Fibroblast of skin of abdomen (primary cell): ENCODE measurements around the gene CZIB.
A peak's percentile ranks its signal among the peaks of the same experiment; 100 is the strongest.
"Not testable (repeated sequence)": the region's sequence is repeated elsewhere in the genome, so short reads cannot be mapped to it uniquely, and the experiment has no call there.

ENCODE experiments used
- DNase-seq: peaks from one replicate; pipeline ENCODE4 v3.0.0-alpha.2; 2013

CZIB gene

GRCh38 chr1:53238197-53239155 lies 18.0 kb upstream of the CZIB start, which contains the start of gene MAGOH:
Gene MAGOH, minus strand, starts transcription at chr1:53238518. Its CDS starts 70 bp downstream, at chr1:53238448.
- peak; percentile 97 for DNase-seq

GRCh38 chr1:53237638-53238037 lies 17.2 kb upstream of the CZIB start:
- DNase-seq, result no peak

GRCh38 chr1:53220962-53221286 lies 490 bp upstream of the CZIB start:
- no peak for DNase-seq

- DNase-seq, result no peak
Measured at GRCh38 chr1:53219711-53220110, 723 bp downstream of the CZIB start.

GRCh38 chr1:53218201-53218600 lies 2.2 kb downstream of the CZIB start:
- DNase-seq, result no peak

GRCh38 chr1:53214376-53214940 lies 6.0 kb downstream of the CZIB start:
- DNase-seq, result no peak

GRCh38 chr1:53210954-53211353 lies 9.5 kb downstream of the CZIB start:
- DNase-seq, result no peak

GRCh38 chr1:53210352-53210751 lies 10.1 kb downstream of the CZIB start:
- DNase-seq, result no peak

GRCh38 chr1:53207726-53208125 lies 12.7 kb downstream of the CZIB start:
- DNase-seq, result no peak

GRCh38 chr1:53206735-53207379 lies 13.6 kb downstream of the CZIB start:
- no peak for DNase-seq

GRCh38 chr1:53206083-53206685 lies 14.2 kb downstream of the CZIB start:
- DNase-seq, result not testable (repeated sequence)

- not testable (repeated sequence) for DNase-seq
Measured at GRCh38 chr1:53205496-53205895, 14.9 kb downstream of the CZIB start.

GRCh38 chr1:53203466-53203865 lies 17.0 kb downstream of the CZIB start:
- DNase-seq, result no peak

GRCh38 chr1:53198241-53198651 lies 22.2 kb downstream of the CZIB start:
- DNase-seq, result peak; percentile 62

GRCh38 chr1:53197291-53198200 lies 22.9 kb downstream of the CZIB start:
- DNase-seq, result peak; percentile 27

GRCh38 chr1:53196485-53197290 lies 23.7 kb downstream of the CZIB start, which contains the start of gene CPT2:
Gene CPT2, plus strand, starts transcription at chr1:53196824. Its CDS starts 120 bp downstream, at chr1:53196944.
- DNase-seq, result peak; percentile 92

- no peak for DNase-seq
Measured at GRCh38 chr1:53196017-53196484, 24.4 kb downstream of the CZIB start.

GRCh38 chr1:53195246-53196016 lies 25.0 kb downstream of the CZIB start:
- DNase-seq, result no peak

GRCh38 chr1:53190210-53190611 lies 30.2 kb downstream of the CZIB start:
- no peak for DNase-seq

- DNase-seq, result no peak
Measured at GRCh38 chr1:53189061-53189460, 31.4 kb downstream of the CZIB start.
